Measurements from ENCODE around the gene PCNX1.

DNA sequence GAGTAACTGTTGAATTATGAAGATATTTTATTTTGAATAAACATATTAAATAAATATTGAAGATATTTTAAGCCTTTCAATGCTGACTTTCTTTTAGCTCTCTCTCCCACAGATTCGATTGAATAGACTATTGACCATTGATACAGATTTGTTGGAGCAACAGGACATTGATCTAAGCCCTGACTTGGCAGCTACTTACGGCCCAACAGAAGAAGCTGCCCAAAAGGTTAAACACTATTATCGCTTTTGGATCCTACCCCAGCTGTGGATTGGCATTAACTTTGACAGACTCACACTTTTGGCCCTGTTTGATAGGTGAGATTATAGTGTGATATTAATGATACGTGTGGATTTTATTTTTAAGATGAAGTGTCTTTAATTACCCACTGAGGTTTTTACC, 105.6 kb downstream of the PCNX1 start:
- TF ChIP-seq POLR2A (IDR thresholded peaks at IDR 0.05) (no peak), POLR2AphosphoS5 (IDR thresholded peaks at IDR 0.05) (no peak)
- TF ChIP-seq, protein P1, sequence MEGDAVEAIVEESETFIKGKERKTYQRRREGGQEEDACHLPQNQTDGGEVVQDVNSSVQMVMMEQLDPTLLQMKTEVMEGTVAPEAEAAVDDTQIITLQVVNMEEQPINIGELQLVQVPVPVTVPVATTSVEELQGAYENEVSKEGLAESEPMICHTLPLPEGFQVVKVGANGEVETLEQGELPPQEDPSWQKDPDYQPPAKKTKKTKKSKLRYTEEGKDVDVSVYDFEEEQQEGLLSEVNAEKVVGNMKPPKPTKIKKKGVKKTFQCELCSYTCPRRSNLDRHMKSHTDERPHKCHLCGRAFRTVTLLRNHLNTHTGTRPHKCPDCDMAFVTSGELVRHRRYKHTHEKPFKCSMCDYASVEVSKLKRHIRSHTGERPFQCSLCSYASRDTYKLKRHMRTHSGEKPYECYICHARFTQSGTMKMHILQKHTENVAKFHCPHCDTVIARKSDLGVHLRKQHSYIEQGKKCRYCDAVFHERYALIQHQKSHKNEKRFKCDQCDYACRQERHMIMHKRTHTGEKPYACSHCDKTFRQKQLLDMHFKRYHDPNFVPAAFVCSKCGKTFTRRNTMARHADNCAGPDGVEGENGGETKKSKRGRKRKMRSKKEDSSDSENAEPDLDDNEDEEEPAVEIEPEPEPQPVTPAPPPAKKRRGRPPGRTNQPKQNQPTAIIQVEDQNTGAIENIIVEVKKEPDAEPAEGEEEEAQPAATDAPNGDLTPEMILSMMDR (IDR thresholded peaks at IDR 0.05): no peak
